ENCODE measurements around the gene TNFRSF1A.
A peak's percentile ranks its signal among the peaks of the same experiment; 100 is the strongest.
"Not testable (repeated sequence)": the region's sequence is repeated elsewhere in the genome, so short reads cannot be mapped to it uniquely, and the experiment has no call there.

TNFRSF1A gene

GRCh38 chr12:6356374-6356820 is 14.5 kb upstream of the TNFRSF1A start:
- DNase-seq (ENCODE audit: low spot score) = no peak

- no peak for DNase-seq (ENCODE audit: low spot score)
These were observed 13.9 kb upstream of the TNFRSF1A start for GRCh38 chr12:6355491-6356373.

GRCh38 chr12:6354495-6355393 is 12.9 kb upstream of the TNFRSF1A start:
- no peak for DNase-seq (ENCODE audit: low spot score)

GRCh38 chr12:6352193-6353173 is 10.6 kb upstream of the TNFRSF1A start:
- no peak for DNase-seq (ENCODE audit: low spot score)

DNA sequence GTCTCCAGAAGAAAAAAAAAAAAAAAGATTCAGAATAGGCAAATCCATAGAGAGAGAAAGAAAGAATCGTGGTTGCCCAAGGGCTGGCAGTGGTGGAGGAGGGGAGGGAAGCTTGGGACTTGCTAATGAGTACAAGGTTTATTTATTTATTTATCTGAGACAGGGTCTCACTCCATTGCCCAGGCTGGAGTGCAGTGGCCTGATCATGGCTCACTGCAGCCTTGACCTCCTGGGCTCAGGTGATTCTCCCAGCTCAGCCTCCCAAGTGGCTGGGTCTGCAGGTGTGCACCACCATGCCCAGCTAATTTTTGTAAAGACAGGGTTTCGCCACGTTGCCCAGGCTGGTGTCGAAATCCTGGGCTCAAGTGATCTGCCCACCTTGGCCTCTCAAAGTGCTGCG is 9.7 kb upstream of the TNFRSF1A start:
- no peak for DNase-seq (ENCODE audit: low spot score)

DNA sequence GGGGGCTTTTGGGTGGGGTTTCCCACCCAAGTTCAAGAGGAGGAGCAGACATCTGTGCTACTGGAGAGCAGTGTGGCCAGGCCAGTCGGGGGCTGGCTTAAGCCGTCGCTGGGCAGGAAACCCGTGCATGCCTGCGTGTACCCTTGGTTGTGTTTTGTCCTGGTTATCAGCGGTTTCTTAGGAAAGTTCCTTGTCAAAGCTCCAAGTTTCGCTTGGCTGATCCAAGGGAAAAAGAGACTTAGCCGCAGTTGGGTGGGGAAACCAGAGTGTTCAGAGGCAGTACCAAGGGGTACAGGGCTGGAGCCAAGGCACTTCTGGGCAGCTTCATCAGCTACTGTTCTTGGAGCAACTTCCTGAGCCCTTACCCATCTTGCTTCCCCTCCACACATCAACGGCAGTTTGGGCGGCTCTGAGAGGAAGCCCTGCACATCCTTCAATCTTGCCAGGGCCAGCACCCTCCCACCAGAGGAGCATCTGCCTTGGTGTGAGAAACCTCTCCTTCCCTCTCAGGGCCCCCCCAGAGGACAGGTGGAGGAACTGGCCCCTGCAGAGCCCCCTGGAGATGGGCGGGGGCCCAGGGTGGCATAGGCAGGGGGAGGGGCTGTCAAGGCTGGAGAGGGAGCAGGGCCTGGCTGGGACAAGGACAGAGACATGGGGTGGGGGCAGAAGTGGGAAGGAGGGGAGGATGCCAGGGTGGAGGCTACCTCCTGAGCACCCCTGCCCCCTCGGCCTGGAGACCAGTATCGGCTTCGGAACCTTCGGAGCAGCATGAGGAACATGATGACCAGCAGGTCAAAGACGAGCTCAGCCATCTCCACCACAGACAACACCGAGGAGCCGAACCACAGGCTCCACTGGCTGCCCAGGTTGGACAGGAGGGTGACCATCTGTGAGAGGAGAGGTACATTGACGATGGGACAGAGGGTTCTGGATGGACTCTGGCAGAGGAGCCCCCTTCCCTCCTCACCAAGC is 5.8 kb upstream of the TNFRSF1A start:
- no peak for DNase-seq (ENCODE audit: low spot score)

- no peak for DNase-seq (ENCODE audit: low spot score)
These were observed 5.1 kb upstream of the TNFRSF1A start for GRCh38 chr12:6346942-6347341.

DNA sequence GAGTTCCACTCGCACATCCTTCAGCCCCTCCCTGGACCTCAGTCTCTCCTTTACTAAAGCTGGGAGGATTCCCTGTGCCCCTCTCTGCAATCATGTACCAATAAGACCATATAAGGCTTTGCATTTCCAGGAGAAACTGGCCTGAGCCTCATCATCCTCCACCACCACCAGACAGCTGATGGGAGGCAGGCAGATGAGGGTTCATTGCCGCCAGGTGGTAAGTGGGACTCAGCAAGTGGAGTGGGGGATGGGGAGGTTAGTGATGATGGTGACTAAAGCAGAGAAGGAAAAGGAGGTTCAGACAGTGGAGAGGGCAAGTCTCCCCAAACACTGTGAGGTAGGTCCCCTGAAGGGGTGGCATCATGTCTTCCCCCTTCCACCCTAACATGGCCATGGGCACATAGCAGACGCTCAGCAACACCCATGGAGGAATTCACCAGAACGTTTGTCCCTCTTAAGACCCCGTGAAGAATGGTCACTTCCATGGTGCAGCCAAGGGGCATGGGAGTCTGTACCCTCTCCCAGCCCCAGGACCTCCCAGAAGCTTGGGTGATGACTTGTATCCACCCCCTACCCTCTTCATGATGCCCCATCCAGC is 4.5 kb upstream of the TNFRSF1A start:
- DNase-seq (ENCODE audit: low spot score) = no peak

DNA sequence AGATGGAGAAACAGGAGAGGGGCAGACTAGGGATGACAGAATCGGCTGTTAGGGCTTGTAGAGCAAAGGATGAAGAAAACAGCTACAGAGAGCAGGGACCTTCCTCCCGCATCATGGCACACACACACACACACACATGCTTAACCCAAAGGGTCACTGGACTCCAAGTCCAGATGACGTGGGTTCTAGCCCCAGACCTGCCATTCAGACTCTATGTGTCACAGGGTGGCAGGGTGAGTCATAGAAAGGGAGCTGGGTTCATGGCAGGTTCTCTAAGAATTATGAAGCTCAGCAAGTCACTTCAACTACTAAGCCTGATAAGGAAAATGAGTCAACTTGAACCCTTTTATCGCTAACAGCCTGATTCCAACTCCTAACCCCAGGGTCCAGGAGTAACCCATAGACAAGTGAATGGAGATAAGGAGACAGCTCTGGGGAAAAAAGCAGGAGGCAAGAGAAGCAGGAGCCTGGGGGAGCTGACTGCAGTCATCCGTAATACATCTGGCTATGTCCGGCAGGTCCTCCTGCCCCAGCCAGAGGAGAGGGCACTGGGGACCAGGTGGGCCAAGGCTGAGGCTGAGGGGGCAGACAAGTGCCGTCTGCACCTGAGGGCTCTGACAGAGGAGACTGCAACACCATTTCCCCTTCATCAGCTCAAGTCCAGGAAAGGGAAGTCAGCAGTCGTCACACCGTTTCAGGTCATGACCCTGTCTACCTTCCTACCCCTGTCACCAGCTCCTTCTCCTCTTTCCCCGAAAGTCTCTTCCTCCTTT is 3.6 kb upstream of the TNFRSF1A start:
- DNase-seq (ENCODE audit: low spot score) = peak; percentile 58

GRCh38 chr12:6344101-6344660 is 2.3 kb upstream of the TNFRSF1A start:
- DNase-seq (ENCODE audit: low spot score) = not testable (repeated sequence)

GRCh38 chr12:6343518-6343917 is 1.6 kb upstream of the TNFRSF1A start:
- DNase-seq (ENCODE audit: low spot score) = no peak

DNA sequence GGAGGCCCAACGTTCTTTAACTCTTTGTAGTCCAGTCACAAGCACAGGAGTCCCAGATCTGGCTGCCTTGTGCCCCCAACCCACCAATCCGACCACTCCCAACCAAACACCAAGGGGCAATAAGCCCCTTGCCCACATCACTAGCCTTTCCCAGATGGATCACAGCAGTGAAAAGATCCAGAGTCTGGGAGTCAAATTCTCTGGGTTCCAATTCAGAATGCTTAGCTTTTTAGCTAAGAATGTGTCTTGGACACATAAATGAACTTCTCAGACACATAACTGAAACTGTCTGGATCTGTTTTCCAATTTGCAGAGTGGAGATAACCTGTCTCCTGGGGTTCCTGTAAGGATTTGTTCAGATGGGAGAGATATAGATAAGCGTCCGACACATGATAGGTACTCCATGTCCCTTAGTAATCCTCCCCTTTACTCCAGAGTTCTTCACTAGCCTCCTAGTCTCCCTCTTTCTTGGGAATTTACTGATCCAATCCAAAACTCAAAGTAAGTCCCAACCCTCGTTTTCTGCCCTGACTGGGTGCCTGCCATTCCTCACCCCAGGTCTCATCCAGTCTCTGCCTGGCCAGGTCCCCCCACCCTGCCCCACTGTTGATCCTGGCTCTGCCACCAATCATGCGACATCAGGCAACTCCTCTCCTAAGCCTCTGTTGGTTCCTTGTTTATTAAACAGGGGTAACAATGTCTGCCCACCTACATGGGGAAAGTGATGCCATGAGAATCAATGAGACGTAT is 439 bp upstream of the TNFRSF1A start:
- DNase-seq (ENCODE audit: low spot score) = no peak

- no peak for DNase-seq (ENCODE audit: low spot score)
These were observed 995 bp downstream of the TNFRSF1A start for GRCh38 chr12:6340745-6341416.

GRCh38 chr12:6340032-6340638 is 1.7 kb downstream of the TNFRSF1A start:
- no peak for DNase-seq (ENCODE audit: low spot score)

DNA sequence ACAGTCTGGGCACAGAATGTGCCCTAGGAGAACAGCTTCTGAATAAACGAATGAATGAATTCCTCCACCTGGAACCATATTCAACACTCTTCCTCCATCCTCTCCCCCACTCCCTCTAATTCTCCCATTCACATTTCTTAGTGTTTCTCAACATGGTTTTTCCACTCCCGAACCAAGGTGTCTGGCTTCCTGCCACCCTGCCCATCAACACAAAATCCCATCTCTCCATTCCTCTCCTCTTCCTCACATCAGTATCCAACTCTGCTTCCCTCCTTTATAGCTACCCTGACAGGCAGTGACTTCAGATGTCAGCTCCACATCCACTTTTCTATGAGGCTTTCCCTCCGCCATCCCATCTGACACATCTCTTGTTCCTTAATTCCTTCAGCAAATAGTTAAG is 2.9 kb downstream of the TNFRSF1A start:
- DNase-seq (ENCODE audit: low spot score) = no peak

- DNase-seq (ENCODE audit: low spot score) = not testable (repeated sequence)
These were observed 3.3 kb downstream of the TNFRSF1A start for GRCh38 chr12:6338536-6338935.

- no peak for DNase-seq (ENCODE audit: low spot score)
These were observed 3.9 kb downstream of the TNFRSF1A start for GRCh38 chr12:6337958-6338433.
